HG02763 (cell line): ENCODE results near the gene NR1H4.
A peak's percentile ranks its signal among the peaks of the same experiment; 100 is the strongest.
"Not testable (repeated sequence)": the region's sequence is repeated elsewhere in the genome, so short reads cannot be mapped to it uniquely, and the experiment has no call there.

Experiments
- ATAC-seq: cut with Tn5 transposase; IDR thresholded peaks from one replicate; pipeline ENCODE4 v1.9.1; 2021; ENCODE audit warnings: mild to moderate bottlenecking, moderate library complexity; ENCODE audit not compliant: unreplicated experiment

The NR1H4 gene

DNA sequence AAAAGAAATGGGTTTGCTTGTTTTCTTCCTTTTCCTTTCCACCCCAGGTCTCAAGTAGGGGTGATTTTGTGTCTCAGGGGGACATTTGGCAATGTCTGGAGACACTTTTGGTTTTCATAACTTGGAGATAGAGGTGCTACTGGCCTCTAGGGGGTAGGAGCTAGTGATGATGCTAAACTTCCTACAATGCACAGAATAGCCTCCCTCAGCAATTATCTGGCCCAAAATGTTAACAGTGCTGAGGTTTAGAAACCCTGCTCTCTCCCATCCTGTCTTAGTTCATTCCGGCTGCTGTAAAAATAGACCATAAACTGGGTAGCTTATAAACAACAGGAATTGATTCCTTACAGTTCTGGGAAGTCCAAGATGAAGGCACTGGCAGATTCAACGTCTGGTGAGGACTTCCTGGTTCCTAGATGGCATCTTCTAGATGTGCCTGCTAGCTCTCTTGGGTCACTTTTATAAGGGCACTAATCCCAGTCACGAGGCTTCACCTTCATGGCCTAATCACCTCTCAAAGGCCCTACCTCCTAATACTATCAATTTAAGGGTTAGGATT lies 92.4 kb downstream of the NR1H4 start:
- ATAC-seq = no peak

DNA sequence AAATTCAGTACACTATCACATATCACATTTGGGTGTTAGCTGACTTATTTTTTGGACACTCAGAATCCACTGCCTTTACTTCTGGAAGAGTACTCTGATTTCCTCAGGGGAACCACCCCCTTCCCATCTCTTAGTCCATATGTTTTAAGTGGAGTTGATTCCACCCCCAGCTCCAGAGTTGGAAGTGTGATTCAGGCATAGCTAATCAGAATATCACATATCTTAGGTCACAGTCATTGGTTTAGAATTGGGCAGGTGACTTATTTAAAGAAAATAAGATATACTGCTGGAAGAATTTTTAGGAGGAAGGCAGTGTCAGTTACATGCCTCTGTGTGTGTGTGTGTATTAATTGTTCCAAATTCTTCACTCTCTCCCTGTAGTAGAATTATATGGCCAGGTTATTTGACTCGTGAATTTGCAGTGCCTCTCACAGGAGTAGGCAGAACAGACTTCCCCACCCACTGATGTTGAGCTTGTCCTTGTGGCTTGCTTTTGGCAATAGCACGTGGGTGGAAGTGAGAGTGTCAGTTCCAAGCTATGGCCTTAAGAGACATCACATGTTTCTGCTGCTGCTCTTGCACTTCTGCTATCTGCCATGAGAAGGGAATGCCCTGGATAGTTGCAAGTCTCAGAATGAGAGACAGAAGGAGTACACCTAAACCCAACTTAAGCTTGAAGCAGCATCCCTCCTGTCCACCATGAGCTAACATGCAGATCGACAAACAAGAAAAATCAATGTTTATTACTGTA lies 93.4 kb downstream of the NR1H4 start:
- peak; percentile 98 for ATAC-seq

DNA sequence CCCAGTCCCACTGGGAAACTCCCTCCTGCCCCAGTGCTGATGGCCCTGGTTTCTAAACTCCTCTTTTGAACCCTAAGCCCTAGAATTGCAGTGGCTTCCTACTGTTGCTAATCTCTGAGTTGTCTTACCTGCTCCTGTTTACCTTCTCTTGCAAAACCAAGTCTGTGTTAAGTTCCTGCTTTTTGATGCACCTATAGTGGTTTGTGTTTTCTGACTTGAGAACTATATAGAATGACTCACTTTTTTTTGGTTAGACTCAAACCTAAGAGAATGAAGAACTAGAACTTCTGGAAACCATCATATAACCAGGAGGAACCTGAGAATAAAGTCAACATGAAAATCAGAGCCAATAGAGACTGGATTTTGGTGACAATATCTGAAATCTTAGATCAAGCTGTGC lies 94.3 kb downstream of the NR1H4 start:
- no peak for ATAC-seq

DNA sequence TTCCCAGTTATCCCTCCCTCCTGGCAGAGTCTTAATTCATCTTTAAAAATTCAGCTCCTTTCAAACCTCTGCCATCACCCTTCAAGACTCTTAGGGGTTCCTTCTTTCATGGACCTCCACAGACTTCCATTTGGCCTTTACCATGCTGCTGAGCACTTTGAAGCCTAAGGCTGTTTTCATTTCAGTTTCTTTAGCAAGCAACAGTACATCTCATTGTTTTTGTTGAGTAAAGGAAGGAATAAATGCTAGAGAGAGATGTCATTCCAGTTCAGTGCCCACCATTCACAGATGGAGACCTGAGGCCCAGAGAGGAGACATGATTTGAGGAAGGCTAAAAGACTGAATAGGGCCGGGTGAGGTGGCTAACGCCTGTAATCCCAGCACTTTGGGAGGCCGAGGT lies 98.5 kb downstream of the NR1H4 start:
- no peak for ATAC-seq

DNA sequence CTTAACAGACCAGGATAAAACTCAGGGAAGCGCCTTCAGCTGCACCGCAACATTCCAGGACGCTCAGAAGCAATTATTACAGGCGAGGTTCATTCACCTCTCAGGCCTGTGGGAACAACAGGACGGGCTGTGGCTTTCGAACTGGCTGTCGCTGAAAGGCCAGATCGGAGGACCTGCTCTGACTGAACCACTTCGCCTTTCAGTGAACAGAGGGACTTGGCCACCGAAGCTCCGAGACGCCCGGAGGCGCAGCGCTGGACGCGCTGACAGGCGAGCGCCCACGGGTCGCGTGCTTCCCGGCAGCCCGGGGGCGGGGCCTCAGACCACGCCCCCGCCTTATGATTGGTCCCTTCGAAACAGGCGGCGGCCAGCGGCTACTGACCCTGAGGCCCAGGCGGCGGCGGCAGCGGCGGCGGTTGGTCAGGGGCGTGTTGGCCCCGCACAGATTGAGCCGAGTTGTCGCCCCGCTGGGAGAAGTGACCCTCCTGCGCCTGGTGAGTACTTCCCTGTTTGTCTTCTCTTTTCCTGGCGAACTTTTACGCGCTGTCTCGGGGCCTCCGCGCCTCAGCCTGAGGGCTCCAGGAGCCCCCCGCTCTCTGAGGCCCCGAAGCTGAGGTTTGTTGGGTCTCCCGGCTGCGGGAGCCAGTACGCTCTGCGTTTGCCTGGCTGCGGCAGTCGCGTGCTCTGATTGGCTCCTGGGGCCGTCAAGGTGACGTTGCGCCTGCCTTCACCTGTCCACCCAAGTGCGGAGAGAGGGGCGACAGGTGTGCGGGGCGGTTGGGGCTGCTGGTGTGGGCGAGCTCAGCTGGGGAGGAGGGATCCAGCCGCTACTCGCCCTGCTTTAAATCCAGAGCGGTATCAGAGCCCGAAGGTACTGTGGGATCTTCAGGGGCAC lies 99.9 kb downstream of the NR1H4 start, which contains the start of gene GAS2L3:
Gene GAS2L3, plus strand, starts transcription at position 393 of the 895 bp plus-strand sequence. CDS start 21,221 bp downstream, outside the sequence.
- ATAC-seq = peak; percentile 98

DNA sequence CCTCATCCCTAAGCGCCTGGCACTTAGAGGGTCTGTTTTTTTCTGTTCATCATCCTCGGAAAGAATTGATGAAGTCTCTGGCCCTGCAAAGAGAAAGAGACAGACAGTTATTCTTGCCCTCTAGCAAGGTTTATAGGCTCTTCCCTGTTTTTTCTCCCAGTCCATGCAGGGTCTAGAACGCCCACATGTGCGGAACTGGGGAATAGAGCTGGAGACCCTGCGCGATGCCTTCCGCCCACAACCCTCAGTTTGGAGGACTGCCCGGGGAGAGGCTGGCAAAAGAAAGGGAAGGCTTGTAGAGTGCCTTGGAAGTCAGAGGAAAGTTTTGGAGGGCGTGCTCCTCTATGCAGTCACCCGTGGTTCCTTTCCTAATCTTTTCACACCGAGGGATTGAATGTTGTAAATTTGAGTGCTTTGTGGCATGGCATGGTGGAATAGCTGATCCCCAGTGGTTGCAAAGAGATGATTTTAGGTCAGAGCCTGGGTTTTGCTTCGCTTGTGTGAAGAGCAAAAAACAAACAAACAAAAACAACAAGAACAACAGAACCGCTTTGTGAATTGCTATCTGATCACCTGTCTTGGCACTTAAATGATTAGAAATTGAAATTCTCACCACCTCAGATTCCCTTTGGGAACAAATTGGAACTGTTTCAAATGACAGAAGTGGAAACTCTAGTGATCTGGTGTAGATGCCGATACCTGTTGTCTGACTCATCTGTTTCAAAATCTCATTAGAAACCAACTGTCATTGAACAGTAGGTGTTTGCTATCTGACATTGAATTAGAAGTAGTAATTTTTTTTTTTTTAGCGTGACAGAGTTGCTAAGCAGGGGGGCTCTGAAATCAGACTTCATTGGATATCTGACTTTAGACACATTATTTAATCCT lies 100.8 kb downstream of the NR1H4 start:
- ATAC-seq = peak; percentile 0

DNA sequence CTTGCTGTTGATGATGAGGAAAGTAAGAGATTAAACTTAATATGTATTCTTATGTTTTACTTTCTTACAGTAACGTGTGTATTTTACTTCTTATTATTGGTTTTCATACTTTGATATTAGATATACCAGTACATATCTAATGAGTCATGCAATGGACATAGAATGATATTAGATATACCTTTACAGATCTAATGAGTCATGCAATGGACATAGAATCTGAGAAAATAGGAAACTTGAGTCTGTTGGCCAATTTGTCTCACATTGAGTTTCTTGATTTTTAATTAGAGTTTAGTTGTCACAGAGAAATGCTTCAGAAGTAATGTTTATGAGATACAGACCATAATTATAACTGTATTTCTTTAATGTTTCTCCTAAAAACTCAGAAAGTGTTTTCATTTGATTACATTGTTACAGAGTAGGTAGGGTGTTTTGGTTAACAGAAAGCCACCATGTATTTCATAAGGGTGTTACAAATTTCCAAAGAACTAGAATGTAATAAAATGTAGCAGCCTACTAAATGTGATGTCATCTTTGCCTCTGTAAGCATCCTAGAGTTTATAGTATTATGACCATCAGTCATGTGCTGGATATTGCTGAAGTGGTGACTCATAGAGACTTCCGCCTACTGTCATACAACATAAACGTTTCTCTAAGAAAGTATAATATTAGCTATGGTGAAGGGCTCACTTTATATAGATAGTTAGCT lies 102.8 kb downstream of the NR1H4 start:
- ATAC-seq = no peak

DNA sequence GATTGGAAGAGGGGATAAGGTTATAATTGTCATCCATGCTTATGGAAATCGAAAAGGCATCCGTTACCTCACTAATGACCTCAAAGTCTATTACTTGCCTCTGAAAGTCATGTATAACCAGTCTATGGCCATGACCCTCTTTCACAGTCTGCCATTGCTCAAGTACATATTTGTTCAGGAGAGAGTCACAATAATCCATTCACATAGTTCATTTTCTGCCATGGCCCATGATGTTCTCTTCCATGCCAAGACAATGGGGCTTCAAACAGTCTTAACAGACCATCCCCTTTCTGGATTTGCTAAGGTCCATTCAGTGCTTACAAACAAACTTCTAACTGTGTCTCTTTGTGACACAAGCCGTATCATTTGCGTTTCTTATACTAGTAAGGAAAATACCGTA lies 105.3 kb downstream of the NR1H4 start:
- no peak for ATAC-seq

DNA sequence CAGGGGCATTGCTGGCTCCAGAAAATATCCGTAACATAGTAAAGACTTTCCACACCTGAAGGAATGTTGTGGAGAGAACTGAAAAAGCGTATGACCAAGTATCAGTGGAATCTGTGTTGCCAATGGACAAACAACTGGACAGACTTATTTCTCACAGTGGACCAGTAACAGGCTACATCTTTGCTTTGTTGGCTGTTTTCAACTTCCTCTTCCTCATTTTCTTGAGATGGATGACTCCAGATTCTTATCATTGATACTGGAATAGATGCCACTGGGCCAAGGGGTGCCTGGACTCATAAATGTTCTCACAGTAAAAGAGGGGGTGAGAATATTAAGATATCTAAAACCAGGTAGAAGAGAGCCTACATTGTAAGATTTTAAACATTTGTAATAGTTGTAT lies 106.2 kb downstream of the NR1H4 start:
- no peak for ATAC-seq

DNA sequence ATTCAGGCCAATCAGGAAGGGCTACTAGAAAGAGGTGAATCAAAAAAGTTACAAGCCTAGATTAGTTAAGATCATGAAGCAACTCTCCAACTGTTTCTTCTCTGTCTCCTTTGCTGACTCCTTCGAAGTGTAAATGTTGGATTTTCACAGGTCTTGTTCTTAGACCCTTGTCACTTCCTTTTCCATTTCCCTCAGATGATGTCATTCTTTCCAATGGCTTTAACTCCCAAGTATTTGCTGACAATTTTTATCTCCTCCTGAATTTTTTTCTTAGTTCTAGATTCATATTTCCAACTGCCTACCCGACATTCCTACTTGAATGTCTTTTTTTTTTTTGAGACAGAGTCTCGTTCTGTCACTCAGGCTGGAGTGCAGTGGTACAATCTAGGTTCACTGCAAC lies 110.6 kb downstream of the NR1H4 start:
- no peak for ATAC-seq

DNA sequence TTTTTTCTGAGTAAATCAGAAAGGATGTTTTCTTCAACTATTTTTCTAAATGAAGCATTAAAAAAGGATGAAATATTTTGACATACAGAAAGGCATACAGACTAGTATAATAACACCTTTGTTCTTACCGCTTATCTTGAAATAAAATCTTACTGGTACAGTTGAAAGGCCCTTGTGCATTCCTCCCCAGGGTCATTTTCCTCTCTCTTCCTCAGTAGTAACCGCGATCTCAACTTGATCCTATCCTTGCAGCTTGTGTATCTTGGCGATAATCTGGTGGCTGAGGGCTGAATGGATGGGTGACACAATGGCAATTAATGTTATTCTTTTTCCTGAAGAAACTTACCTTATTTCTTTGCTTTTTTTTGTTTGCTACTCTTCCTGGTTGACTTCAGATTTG lies 118.3 kb downstream of the NR1H4 start:
- no peak for ATAC-seq

DNA sequence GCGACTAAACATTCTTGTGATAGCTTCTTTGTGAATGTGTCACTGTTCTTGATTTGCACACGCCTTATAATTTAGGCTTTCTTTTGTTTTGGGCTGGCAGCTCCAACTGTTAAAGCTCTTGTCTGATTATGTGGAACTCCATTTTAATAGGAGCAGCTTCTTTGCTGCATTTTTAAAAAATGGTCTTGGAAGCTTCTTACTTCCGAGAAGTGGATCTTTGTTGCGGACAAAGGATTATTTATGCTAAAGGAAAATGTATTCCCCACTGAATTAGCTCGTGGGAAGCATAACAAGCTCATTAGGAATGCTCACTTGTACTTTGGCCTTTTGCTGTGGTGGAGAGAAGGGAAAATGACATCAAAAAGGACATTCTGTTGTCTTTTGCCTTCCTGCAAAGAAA lies 119.8 kb downstream of the NR1H4 start:
- no peak for ATAC-seq

DNA sequence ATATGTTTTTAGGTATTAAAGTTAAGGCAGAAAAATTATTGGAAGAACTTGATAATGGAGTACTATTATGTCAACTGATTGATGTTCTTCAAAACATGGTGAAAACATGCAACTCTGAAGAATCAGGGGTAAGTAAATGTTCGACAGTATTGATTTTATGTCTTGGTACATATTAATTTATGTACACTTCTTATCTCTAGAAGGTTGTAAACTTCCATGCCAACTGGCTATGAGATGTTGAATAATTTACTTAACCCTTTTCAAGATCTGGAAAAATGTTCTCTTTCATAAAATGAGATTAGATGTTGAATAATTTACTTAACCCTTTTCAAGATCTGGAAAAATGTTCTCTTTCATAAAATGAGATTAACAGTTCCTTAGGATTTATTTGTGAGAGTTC lies 128.0 kb downstream of the NR1H4 start:
- ATAC-seq = no peak

DNA sequence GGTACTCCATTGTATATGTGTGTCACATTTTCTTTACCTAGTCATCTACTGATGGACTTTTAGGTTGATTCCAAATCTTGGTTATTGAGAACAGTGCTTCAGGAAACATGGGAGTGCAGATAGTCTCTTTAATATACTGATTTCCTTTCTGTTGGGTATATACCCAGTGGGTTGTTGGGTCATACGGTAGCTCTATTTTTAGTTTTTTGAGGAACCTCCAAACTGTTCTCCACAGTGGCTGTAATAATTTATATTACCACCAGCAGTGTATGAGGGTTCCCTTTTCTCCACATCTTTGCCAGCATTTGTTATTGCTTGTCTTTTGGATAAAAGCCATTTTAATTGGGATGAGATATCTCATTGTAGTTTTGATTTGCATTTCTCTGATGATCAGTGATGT lies 129.3 kb downstream of the NR1H4 start:
- ATAC-seq = not testable (repeated sequence)

DNA sequence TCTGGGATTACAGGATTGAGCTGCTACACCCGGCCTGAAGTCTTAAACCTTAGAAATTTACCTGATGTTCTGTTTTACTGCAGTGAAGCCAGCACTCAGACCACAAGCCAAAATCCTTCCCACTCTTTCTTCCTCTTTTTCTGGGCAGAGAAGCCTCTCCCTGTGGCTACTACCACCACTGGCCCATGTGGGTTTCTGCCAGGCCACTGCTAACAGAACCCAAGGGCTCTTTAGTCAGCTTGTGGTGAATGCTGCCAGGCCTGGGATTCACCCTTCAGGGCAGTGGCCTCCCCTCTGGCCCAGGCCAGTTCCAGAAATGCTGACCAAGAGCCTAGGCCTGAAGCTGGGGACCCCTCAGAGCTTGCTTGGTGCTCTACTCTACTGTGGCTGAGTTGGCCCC lies 135.1 kb downstream of the NR1H4 start:
- ATAC-seq = no peak

DNA sequence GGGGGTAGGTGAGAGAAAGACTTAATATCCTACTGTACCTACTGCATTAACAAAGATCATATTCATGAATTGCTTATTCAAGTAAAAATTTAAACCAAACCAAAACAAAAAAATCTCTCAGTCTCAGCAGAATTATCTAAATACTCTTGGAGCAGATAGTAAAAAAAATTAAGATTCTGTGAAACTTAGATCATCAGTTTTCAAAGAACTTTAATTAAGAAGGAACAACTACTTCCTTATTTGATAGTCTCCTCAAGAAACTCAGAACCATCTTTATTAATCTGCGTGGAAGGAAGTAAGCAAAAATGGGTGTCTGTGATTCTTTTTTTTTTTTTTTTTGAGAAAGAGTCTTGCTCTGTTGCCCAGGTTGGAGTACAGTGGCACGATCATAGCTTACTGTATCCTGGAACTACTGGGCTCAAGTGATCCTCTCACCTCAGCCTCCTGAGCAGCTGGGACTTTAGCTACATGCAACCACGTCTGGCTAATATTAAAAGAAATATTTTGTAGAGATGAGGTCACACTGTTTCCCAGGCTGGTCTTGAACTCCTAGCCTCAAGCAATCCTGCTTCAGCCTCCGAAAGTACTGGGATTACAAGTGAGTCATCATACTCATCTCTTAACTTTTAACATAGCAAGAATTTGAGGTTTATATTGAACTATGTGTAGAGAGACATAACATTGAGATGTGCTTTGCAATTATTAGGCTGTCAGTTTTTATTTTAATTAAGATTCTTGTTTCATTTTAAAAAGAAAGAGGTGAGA lies 137.2 kb downstream of the NR1H4 start:
- no peak for ATAC-seq

DNA sequence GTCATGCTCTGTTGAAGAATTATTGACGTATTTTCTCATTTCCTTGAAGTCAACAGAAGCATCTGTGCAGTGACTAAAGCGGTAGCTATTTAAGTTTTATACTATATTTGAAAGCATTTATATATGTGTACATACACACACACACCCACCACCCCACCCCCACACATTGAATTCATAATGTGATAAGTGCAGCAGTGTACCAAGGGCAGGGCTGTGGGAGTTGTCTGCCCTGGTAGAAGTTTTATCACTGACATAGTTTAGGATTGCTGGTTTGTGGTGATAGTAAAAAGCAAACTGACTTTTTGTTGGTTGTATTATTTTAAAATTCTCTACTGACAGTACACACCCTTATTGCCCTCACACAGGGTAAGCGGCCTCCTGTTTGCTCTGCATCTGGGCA lies 138.9 kb downstream of the NR1H4 start:
- ATAC-seq = no peak
